Rectal smooth muscle tissue (tissue), 1 donor: ENCODE data around the gene MEMO1.
"Not testable (repeated sequence)": the region's sequence is repeated elsewhere in the genome, so short reads cannot be mapped to it uniquely, and the experiment has no call there.

Experiments used
- H3K27ac ChIP-seq: one replicate; pipeline ENCODE4 v1.7.0; 2013; ENCODE audit warnings: low read depth, low read length, inconsistent platforms
- H3K27me3 ChIP-seq: one replicate; pipeline ENCODE4 v1.7.0; 2013; ENCODE audit warnings: low read length; ENCODE audit not compliant: control insufficient read depth, insufficient read depth
- H3K36me3 ChIP-seq: one replicate; pipeline ENCODE4 v1.7.0; 2013; ENCODE audit warnings: low read length; ENCODE audit not compliant: control insufficient read depth, insufficient read depth
- H3K4me1 ChIP-seq: one replicate; pipeline ENCODE4 v1.7.0; 2013; ENCODE audit warnings: low read length; ENCODE audit not compliant: control insufficient read depth, insufficient read depth
- H3K4me3 ChIP-seq: one replicate; pipeline ENCODE4 v1.7.0; 2013; ENCODE audit warnings: low read length
- H3K9ac ChIP-seq: one replicate; pipeline ENCODE4 v1.7.0; 2013; ENCODE audit warnings: low read length

The MEMO1 gene

DNA sequence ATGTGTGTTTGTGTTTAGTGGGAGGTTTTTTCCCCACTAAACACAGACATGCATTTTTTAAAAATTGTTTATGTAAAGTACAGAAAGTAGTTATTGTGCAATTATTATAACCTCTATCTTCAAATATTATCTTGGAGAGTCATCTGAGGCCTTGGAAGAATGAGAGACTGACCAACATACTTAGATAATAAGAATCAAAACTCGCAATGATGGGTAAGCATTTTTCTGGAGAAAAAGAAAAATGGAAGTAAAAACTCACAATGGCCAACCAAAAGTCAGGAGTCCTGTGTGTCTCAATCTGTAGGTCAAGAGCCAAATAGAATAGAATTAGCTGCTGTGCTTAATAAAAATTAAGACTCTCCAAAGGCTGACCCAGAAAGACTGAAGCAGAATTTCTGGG is 43.0 kb downstream of the MEMO1 start:
- no peak overlapping the region for H3K4me3 ChIP-seq
- H3K9ac ChIP-seq = no peak overlapping the region
- no peaks in the 10 kb centered on the region for H3K36me3 ChIP-seq
- no peaks in the 10 kb centered on the region for H3K4me1 ChIP-seq
- no peaks in the 10 kb centered on the region for H3K27me3 ChIP-seq
- no peak overlapping the region for H3K27ac ChIP-seq

DNA sequence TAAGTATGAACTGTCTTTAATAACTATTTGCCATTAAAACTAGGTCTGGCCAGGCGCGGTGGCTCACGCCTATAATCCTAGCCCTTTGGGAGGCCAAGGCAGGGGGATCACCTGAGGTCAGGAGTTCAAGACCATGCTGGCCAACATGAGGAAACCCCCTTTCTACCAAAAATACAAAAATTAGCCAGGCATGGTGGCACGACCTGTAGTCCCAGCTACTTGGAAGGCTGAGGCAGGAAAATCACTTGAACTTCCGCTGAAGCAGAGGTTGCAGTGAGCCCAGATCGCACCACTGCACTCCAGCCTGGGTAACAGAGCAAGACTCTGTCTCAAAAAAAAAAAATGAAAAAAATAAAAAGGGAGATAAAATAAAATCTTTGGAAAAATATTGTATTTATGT is 44.4 kb downstream of the MEMO1 start:
- H3K27ac ChIP-seq, H3K9ac ChIP-seq: not testable (repeated sequence)

DNA sequence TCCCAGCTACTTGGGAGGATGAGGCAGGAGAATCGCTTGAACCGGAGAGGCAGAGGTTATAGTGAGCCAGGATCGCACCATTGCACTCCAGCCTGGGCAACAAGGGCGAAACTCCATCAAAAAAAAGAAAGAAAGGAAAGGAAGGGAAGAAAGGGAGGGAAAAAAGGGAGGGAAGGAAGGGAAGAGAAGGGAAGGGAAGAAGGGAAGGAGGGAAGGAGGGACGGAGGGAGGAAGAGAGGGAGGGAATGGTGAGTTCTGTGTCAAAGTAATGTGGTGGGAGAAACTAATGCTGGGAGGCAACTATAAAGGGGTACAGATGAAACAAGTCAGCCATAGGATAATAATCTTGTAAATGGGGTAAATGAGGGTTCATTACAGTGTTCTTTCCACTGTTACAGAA is 45.7 kb downstream of the MEMO1 start:
- no peak overlapping the region for H3K27ac ChIP-seq
- no peak overlapping the region for H3K9ac ChIP-seq
- no peak overlapping the region for H3K4me3 ChIP-seq
- H3K27me3 ChIP-seq = no peaks in the 10 kb centered on the region
- no peaks in the 10 kb centered on the region for H3K4me1 ChIP-seq
- no peaks in the 10 kb centered on the region for H3K36me3 ChIP-seq

More for the DNA sequence above, 44.4 kb downstream of the MEMO1 start:
- H3K27me3 ChIP-seq, H3K4me1 ChIP-seq, H3K4me3 ChIP-seq, H3K36me3 ChIP-seq: not testable (repeated sequence)

DNA sequence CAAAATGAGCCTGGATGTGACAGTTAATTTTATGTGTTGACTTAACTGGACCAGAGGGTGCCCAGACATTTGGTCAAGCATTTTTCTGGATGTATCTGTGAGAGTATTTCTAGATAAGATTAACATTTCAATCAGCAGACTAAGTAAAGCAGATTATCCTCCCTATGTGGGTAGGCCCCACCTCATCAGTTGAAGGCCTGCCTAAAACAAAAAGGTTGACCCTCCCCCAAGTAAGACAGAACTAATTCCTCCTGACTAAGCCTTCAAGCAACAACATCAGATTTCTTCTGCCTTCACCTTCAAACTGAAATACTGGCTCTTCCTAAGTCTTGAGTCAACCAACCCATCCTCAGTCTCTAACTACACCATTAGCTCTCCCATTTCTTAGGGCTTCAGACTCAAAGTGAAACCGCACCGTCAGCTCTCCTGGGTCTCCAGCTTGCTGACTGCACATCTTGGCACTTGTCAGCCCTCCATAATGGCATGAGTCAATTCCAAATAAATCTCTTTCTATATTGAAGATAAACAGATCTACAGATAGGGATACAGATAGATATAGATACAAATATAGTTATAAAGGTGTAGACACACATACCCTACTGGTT is 47.9 kb downstream of the MEMO1 start:
- Histone ChIP-seq H3K27ac (no peak overlapping the region), H3K9ac (no peak overlapping the region), H3K4me3 (no peak overlapping the region), H3K4me1 (no peaks in the 10 kb centered on the region), H3K27me3 (no peaks in the 10 kb centered on the region), H3K36me3 (no peaks in the 10 kb centered on the region)

DNA sequence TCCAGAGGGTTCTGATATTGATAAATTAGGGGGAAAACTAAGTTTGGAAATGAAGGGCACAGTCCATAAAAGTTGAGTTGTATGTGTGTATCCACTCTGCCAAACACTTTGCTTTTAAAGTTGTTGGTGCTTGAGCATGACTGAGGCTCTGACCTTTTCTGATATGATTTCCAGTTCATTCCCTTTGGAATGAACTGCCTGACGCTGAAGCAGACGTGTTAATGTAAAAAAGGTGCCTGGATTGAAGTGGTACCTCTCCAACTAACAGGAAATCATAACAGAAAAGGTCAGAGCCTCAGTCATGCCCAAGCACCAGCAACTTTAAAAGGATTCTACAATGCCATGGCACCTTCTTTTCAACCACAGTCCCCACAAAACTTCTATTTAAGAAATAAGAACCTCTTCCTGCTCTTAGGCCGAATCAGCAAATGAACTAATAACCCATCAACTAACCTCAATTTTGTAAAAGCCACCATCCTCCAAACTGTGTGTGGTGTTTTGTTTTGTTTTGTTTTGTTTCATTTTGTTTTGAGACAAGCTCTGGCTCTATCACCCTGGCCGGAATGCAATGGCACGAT is 52.6 kb downstream of the MEMO1 start:
- no peaks in the 10 kb centered on the region for H3K36me3 ChIP-seq
- no peaks in the 10 kb centered on the region for H3K4me1 ChIP-seq
- H3K27ac ChIP-seq = no peak overlapping the region
- no peak overlapping the region for H3K4me3 ChIP-seq
- H3K27me3 ChIP-seq = no peaks in the 10 kb centered on the region
- no peak overlapping the region for H3K9ac ChIP-seq

DNA sequence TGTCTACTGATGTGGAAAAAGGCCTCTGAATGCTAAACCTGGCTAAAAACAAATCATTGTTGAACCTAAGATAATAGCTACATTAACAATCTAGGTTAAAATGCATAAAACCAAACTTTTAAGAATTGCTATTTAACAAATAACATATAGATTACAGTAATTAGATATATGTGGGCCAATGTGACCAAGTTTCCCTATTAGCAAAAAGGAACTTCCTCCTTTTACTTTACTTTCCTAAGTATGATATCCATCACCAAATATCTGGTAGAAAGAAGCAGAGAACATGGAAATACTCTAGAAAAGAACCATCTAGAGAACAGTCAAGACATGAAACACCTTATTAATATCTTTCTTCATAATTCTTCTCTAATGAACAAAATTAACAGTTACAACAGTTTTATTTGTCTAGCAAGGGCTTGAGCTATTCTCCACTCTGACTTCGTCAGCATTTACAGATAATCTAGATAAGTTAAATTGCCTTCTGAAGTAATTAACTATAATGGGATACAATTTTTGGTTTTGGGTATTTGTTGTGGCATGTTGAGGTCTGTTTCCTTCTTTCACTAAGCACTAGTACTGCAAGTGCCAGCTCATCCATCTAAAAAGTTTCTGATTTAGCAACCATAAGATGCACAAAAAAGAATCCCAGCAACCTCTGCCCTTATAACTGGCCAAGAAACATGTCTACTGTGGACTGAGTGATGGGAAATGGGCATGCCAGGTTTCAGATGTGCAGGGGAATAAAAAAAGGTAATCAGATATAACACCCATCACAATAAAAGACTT is 53.3 kb downstream of the MEMO1 start:
- Histone ChIP-seq H3K27me3 (no peaks in the 10 kb centered on the region), H3K27ac (no peak overlapping the region), H3K4me3 (no peak overlapping the region), H3K36me3 (no peaks in the 10 kb centered on the region), H3K4me1 (no peaks in the 10 kb centered on the region), H3K9ac (no peak overlapping the region)

DNA sequence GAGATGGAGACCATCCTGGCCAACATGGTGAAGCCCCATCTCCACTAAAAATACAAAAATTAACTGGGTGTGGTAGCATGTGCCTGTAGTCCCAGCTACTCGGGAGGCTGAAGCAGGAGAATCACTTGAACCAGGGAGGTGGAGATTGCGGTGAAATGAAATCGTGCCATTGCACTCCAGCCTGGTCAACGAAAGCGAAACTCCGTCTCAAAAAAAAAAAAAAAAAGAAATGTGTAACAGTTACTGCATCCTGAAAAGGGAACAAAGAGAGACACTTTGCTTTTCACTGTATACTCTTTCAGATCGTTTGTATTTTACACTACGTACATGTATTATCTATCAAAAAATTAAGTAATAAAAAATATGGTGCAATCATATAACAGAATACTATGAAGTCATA is 53.9 kb downstream of the MEMO1 start:
- not testable (repeated sequence) for H3K27ac ChIP-seq, H3K36me3 ChIP-seq

DNA sequence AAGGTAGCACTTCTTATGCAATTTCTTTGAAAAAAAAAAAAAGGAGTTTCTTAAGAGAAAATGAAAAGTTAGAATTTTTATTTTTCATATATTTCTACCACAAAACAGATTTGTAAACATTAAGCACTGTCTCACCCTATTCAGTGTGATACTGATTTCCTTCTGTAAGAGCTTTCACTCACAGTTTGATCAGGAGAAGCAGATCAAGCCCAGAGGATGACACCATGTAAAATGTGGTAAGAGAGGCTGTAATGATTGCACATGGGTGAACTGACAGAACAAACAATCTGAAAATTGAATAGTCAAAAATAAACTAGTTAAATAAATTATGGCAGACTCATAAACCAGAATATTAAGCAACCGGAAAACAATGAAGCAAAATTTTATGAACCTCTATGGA is 54.5 kb downstream of the MEMO1 start:
- Histone ChIP-seq H3K27me3 (no peaks in the 10 kb centered on the region), H3K4me3 (no peak overlapping the region), H3K27ac (no peak overlapping the region), H3K9ac (no peak overlapping the region), H3K36me3 (no peaks in the 10 kb centered on the region), H3K4me1 (no peaks in the 10 kb centered on the region)

More for the DNA sequence above, 53.9 kb downstream of the MEMO1 start:
- H3K27me3 ChIP-seq, H3K9ac ChIP-seq, H3K4me1 ChIP-seq, H3K4me3 ChIP-seq: not testable (repeated sequence)

DNA sequence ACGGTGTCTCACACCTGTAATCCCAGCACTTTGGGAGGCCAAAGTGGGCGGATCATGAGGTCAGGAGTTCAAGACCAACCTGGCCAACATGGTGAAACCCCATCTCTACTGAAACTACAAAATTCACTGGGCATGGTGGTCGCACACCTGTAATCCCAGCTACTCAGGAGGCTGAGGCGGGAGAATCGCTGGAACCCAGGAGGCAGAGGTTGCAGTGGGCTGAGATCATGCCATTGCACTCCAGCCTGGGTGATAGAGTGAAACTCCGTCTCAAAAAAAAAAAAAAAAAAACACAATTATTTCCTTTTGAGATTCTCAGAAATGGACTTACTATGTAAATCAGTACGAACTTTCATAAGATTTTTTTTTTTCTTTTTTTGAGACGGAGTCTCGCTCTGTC is 57.7 kb downstream of the MEMO1 start:
- H3K4me1 ChIP-seq, H3K9ac ChIP-seq, H3K36me3 ChIP-seq, H3K27me3 ChIP-seq, H3K27ac ChIP-seq, H3K4me3 ChIP-seq: not testable (repeated sequence)

DNA sequence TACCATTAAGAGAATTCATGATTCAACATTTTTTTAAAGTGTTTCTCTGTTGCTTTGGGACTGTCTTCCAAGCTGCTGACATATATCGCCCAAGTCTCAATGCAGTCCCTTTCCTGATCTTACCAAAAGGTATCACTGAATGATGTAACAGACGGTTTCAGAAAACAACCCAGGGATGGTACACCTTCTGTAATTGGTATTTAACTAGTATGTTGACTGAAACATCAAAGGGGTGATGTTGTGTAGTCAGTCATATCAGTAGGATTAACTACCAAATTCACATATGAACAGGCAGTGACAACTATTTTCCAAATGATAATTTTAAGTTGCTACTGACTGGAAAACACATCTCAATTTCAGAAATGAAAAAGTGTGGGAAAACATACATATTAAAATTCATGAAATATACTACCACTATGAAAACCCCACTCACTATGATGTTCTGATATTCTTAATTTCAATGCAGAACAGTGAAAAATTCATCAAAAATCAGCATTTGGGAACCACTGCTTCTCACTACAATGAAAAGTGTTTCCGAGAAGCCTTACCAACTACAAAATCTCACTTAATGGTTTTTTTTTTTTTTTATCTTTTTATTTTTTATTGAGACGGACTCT is 59.8 kb downstream of the MEMO1 start:
- H3K36me3 ChIP-seq = no peaks in the 10 kb centered on the region
- H3K9ac ChIP-seq = no peak overlapping the region
- no peaks in the 10 kb centered on the region for H3K4me1 ChIP-seq
- no peak overlapping the region for H3K27ac ChIP-seq
- H3K4me3 ChIP-seq = no peak overlapping the region
- H3K27me3 ChIP-seq = no peaks in the 10 kb centered on the region

DNA sequence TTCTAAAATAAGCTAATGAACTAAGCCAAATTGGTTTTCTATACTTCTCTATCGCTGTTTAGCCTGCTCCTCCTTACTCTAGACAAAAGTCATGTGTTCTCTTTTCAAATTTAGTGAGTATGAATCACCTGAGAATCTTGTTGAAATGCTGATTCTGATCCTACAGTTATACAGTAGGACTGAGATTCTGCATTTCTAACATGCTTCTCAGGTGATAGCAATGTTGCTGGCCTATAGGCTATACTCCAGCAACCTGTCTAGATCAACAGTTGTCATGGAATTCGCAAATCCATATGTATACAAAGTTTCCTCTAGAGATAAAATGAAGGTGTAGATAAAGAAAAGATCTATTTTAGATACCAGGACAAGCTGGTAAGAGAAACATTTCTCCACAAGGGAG is 62.9 kb downstream of the MEMO1 start:
- no peak overlapping the region for H3K9ac ChIP-seq
- no peak overlapping the region for H3K4me3 ChIP-seq
- H3K27me3 ChIP-seq = no peaks in the 10 kb centered on the region
- no peak overlapping the region for H3K27ac ChIP-seq
- no peaks in the 10 kb centered on the region for H3K4me1 ChIP-seq
- H3K36me3 ChIP-seq = no peaks in the 10 kb centered on the region

DNA sequence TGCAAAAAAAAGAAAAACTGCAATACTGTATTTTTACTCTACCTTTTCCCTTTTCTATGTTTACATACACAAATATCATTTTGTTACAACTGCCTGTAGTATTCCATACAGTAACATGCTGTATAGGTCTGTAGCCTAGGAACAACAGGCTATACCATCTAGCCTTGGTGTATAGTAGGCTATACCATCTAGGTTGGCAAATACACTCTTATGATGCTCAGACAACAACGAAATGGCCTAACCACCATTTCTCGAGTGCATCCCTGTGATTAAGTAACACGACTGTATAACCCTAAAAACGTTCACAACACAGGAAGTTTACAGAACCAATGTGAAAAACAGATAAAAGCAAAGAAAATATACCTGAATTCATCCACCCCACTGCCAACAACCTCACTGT is 64.0 kb downstream of the MEMO1 start:
- no peaks in the 10 kb centered on the region for H3K4me1 ChIP-seq
- H3K4me3 ChIP-seq = no peak overlapping the region
- H3K36me3 ChIP-seq = no peaks in the 10 kb centered on the region
- H3K27me3 ChIP-seq = no peaks in the 10 kb centered on the region
- no peak overlapping the region for H3K27ac ChIP-seq
- no peak overlapping the region for H3K9ac ChIP-seq
